HG02678 (cell line): Measurements from ENCODE around the gene CACNA2D1.

Source experiments
- ATAC-seq: cut with Tn5 transposase; IDR thresholded peaks from one replicate; pipeline ENCODE4 v1.9.1; 2021; ENCODE audit warnings: mild to moderate bottlenecking, moderate library complexity; ENCODE audit not compliant: unreplicated experiment

The CACNA2D1 gene

DNA sequence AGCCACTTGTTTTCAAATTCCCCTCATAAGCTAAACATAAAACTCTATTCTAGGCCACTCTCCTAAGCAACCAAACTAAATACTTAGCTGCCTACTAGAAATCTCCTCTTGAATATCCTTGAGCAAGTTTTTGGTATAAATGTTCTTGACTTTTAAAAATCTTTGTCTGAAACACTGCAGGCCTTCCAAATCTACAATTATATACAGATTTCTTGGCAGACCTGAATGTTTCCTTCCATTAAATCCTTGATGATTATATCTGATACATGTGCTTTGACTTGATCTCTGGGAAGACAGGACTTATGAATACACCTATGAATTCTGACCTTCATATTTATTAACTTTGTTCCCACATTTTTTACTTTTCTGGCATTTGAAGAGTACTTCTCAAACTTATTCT is 314.5 kb downstream of the CACNA2D1 start:
- no peak for ATAC-seq

DNA sequence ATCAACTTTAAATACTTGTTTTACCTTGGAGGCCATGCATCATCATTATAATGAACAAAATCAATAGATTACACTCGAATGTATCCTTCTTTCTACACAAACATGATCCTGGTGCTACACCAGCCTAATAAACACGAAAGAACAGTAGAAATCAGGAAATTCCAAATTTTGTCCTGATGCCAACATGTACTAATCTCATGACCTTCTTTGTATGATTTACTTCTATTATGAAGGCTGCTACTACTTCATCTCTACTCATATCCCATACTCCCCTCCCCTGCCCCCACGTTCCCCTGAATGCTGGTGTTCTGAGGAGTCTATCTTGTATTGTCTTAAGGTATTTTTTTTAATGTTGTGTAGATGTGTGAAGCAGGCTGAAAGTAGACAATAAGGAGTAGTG is 315.0 kb downstream of the CACNA2D1 start:
- no peak for ATAC-seq

DNA sequence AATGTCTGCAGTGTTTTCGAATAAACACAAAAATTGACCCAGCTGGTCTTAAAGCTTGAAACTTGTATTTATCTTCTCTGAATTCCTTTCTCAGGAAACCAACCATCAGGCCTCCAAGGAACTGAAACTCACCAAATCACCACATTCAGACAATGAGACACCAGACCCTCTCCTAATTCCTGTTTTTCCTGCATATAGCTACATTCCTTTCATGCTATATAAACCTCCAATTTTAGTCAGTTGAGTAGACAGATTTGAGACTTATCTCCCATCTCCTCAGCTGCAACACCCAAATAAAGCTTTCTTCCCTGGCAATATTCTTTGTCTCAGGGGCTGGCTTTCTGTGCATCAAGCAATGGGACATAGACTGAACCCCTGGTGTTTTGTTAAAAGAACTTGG is 317.0 kb downstream of the CACNA2D1 start:
- no peak for ATAC-seq

DNA sequence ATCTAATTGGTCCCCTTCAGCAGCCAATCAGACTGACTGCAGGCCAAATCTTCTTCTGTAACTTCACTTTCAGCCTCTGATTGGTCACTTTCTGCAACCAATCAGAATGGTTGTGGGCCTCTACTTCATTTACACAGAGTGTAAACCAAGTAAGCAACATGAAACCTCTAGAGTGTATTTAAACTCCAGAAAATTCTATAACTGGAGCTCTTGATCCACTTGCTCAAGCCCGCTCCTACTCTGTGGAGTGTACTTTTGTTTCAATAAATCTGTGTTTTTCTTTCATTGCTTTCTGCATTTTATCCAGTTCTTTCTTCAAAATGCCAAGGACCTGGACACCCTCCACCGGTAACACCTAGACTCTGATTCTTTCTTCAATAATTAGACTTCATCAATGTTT is 319.1 kb downstream of the CACNA2D1 start:
- no peak for ATAC-seq

DNA sequence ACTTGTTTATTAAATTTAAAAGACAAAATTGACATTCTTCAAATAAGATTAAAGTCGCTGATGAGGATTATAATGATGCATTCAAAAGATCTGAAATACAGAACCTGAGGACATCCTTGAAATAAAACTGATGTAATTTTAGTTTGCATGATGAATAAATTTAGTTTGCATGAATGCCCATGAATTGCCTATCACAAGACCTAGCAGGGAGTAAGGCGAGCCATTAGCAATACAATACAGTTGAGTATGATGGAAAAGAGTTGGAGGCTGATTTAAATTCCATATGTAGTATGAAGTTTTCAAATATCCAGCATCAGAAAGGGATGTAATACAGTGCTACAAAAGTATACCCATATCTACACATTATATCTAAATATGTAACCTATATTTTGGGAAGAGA is 321.3 kb downstream of the CACNA2D1 start:
- no peak for ATAC-seq

DNA sequence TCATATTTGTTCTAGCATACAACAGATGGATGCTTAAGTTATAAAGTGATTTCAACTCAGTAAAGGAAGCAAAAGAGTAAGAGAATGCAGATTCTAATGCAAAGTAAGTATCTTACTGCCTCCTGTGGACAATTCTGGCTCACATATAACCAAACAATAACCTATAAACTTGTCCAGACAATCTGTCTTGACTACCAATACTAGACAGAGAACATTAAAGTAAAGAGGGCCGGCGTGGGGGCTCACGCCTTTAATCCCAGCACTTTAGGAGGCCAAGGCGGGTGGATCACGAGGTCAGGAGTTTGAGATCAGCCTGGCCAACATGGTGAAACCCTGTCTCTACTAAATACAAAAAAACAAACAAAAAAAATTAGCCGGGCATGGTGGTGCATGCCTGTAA is 329.3 kb downstream of the CACNA2D1 start:
- no peak for ATAC-seq

DNA sequence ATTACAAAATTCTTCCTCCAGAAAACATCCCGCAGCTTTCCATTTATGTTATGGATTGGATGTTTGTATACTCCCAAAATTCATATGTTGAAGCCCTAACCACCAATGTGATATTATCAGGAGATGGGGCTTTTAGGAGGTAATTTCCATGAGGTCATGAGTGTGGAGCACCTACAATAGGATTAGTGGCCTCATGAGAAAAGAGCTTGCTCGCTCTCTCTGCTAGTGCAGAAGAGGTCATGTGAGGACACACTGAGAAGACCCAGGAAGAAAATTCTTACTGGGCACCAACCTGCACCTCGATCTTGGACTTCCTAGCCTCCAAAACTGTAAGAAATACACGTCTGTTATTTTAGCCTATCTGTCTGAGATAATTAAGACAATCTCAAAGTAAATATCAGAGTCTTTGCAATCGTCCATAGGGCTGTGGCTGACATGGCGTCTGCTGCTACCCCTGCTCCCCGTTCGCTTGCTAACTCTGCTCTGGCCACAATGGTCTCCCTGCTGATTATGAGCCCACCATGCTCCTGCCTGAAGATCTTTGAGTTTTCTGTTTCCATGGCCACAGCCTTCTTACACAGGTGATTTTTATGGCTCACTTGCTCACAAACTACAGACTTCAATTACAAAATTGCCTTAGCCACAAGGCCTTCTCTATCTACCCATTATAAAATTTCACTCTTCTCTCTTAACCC is 333.3 kb downstream of the CACNA2D1 start:
- no peak for ATAC-seq

DNA sequence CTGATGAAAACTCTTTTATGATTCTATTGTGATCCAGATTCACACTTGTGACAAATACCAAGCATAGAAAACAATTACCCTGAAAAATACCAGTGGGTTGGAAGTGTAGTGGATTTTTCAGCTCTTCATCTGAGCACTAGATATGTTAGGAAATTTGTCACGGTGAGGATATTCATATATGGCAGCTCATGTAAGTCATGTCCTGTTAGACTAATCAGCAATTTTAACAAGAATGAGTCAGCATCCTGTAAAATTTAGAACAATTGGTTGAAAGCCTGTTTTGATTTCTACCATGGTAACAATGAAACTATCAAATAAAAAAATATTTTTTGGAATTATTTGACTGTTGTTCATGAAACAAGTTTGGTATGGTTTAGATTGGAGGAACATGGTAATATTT is 334.3 kb downstream of the CACNA2D1 start:
- no peak for ATAC-seq

DNA sequence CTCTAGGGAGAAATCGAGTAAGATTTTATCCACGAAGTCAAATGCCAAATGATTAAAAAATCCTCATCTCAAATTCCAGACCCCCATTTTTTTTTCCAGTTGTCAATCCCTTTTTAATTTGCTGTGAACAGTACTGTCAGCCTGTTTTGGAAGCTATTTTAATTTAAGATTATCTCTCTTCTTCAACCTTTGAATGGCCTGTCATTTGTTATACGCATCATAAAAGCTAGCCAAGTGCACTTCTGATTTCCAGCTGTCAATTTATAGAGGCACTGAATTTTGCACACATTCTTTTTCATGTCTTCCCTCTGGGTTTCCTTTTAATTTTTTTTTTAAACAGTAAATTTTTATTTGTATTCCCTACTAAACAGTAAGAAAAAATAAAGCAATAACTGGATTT is 337.4 kb downstream of the CACNA2D1 start:
- no peak for ATAC-seq

DNA sequence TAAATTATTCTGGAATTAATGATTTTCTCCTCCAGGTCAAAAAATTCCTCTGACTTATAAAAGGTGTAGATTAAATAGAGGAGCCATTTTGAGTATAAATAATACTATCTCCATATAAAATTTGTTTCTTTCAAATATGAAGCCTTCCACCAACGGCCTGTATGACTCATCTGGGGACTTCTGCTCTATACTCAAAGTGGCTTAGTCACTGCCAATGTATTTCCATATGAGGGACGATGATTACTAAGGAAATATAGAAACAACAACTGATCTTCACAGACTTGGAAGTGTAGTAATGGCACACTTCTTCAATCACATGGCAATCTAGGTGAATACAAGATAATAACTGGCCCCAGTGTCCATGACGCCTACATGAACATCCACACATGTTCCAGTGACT is 338.1 kb downstream of the CACNA2D1 start:
- no peak for ATAC-seq

DNA sequence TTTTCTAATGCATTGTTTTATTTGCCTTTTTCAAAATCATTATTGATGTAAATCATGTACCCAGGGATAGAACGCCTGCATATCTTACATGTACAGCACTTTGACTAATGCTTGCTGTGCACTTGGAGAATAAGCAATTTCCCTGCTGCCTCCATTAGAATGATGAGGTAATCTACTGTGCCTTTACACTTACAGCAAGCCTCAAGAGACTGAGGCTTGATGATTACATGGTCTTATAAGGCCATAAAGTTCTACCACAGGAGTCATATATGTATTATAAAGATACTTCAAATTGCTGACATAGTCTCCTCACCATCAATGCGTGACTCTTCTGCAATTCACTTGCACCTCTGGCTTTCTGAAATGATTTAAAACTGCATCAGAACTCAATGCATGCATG is 345.2 kb downstream of the CACNA2D1 start:
- ATAC-seq = no peak

DNA sequence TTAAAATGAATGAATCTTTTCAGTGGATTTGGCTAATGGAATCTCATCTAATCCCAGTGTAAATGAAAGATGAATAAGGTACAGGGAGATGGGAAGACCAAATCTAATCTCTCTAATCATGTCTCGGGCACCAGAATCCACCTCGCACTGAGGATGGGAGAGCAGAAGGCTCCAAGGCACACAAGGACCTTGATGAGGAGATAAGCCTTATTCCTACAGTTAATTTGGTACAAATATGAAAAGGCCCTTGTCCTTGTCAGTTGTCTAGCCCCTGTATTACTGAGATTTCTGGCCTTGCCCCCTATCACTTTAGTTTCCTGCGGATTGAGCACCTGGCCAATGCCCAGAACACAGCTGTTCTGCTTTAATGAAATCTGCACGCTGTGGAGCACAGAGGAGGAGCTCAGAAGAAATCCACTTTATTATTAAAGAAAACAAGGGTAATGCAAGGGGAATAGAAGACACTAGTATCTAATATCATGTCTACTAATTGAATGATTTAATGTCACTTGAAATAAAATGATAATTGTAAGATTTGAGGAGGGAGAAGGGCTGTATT is 352.4 kb downstream of the CACNA2D1 start:
- no peak for ATAC-seq

DNA sequence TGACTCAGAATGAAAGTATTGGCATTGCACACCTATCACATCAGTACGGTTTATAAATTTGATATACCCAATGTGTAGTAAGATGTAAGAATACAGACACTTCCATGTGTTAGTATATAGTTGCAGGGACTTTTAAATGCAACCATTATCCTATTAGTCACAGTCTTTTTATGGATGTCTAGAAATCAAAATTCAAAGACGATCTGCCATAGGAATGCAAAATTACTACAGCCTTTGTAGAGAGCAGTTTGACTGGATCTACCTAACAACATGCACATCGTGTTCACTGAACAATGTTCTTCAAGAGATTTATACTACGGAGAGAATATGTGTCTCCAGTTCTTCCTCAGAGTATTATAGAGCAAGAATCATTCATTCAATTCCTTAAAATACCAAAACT is 356.5 kb downstream of the CACNA2D1 start:
- ATAC-seq = no peak

DNA sequence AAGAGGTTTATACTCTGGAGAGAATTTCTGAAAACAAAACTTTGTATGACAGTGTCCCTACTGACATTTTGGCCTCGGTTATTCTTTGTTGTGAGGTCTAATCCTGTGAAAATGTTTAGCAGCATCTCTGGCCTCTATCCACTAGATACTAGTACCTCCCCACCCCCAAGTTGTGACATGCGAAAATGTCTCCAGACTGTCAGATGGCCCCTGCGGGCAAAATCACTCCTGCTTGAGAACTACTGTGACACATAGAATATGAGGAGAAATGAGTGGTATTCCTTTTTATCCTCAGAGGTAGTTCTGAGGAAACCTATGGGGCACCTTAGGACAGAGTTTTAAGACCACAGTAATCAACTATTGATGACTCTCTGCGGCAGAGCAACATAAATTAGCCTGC is 358.5 kb downstream of the CACNA2D1 start:
- no peak for ATAC-seq

DNA sequence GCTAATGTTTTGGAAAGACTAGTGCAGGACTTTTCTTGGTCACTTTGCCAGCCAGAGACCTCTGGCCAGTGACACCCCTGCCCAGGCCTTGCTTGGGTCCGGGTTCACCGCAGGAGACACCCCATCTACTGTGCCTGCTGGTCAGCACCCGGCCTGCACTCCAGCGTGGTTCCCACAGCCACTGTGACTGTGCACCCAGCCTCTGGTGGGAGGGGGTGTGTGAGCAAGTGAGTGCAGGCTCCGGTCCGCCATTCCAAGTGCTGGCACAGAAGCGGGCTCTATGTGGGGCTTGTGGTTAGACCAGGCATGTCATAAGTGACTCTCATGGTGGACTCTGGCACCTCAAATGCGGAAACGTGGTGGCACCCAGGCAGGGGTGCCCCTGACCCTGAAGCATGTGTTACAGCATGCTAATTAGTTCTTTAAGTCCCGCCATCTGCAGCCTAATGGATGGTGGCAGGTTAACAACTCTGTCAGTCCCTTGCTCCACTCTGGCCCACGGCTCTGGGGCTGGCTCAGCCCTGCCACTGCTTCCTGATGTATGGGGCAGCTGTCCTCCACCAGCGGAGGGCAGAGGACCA is 361.8 kb downstream of the CACNA2D1 start:
- no peak for ATAC-seq

DNA sequence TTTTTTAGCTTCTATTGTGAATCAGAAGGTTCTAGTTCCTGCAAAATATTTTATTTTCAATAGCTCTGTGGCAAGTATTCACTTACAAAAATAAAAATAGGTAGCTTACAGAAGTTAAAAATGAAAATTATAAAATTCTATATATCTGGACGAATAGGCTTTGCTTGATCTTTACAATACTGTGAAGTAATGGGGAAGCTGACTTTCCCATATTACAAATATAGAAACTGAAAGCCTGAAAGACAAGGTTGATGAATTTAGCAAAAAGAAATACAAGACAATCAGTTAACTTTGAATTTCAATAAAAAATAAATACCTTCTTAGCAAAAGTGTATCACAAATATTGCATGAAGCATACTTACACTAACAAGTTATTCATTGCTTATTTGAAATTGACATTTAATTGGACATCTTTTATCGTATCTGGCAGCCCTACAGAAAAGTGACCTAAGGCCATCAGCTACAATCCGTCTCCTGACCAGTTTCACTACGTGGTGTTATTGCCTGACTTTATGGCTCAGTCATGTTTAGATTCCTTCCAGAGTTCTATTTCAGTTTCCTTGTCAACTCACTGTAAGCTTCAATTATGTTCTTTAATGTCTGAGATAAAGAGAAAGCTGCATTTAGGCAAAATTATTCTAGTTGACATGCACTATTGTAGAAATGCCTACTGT is 363.2 kb downstream of the CACNA2D1 start:
- no peak for ATAC-seq

DNA sequence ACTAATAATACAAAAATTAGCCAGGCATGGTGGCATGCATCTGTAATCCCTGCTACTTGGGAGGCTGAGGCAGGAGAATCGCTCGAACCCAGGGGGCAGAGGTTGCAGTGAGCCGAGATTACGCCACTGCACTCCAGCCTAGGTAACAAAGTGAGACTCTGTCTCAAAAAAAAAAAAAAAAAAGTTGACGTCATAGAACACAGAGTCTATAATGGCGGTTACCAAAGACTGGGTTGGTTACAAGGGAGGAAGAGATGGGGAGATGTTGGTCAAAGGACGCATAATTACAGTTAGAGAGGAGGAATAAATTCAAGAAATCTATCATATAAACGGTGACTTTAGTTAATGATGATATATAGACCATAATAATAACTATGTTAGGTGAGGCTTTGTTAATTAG is 364.1 kb downstream of the CACNA2D1 start:
- ATAC-seq = no peak

DNA sequence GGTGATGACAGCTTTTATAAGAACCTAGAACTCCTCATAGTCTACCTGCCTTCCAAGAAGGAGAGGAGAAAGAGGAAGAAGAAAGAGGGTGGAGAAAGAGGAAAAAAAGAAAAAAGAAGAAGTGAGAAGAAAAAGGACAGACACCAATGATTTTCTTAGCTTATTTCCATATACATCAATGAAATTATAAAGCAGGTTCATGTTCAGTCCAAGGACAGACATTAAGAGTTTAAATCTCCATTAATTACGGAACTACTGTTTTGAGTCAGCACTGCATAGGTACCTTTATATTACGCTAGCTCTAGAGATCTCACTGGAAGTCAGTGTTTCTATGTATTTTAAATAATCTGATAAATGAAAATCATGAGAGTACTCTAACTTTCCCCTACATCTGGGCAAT is 364.8 kb downstream of the CACNA2D1 start:
- ATAC-seq = no peak

DNA sequence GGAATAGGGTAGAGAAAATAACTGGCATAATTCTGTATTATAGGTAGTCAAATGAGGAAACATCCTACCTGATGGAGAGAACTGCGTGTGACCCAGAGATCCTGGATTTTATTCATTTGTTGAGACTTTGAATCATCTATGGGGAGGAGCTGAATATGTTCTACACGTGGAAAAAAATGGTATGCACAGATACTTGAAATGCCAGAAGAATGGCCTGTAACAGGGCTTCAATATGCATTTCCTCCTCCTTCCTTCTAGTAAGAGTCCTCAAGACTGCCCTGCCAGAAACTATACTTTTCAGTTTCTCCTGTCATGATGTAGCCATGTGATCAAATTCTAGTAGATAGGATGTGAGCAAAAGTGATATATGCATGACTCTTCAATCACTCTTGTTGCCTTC is 372.1 kb downstream of the CACNA2D1 start:
- ATAC-seq = no peak

DNA sequence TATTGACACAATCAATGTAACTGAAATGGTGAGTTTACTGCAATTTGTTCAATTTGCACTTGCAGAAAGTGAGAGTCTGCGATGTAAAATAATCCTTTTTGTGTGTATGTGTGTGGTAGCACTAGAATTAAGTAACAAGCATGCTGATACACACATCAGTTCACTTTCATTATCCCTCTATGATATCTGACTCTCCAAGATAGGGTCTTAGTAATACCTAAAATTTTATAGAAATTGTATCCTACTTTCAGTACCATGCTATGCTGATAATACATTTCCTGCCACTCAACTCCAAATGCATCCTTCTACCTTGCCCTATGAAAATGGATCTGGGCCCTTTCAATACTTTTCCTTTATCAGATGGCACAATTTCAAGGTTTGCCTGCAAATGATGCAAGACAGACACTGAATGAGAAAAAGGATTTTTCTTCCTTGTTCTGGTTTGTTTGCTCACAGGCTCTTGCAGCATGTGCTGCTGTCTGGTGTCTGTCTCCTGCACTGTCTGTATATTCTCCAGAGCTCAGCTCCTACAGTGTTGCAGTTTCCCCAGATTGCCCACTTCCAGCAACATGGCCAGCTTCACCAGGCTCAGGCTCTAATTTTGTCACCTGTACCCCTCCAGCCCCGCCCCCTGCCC is 375.8 kb downstream of the CACNA2D1 start:
- ATAC-seq = no peak

DNA sequence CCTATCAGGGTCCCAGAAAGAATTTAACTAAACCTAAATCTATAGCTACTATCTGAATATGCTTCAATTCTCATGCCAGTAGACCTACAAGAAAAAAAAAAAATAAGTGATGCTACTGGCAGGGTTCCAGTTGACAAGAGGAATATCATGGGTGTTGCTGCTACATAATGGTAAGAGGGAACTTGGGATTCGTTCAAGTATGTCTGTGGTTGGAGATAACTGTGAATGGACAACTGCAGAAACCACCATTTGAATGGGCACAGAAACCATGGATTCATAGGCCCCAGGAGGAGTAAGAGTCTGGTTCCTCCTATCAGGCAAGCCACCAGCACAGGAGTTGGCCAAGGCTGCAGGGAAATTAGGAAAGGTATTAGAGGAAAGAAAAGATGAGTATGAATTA is 386.1 kb downstream of the CACNA2D1 start:
- no peak for ATAC-seq

DNA sequence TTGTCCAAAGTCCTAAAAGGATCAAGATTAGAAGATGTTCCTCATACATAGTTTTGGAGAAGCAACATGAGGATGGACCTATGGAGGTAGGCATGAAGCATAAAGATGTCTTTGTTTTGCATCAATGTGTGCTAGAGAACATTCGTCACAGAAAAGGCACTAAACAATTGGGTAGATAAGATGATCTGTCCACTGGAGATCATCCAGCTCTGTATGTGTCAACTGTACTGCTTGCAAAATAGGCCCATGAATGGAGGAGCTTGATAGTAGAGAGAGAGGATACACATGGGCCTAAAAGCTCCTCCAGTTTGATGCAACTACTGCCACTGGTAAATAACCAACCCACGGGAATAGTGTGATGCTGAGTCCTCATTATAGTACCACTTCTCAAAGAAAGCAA is 387.3 kb downstream of the CACNA2D1 start:
- ATAC-seq = no peak
